HL-60/S4 (cell line): Measurements from ENCODE around the gene SUGCT.

Experiments
- in situ Hi-C: fragments of 300-500 bp; cut with MboI; formaldehyde crosslinking; loops from 2 replicates; pipeline ENCODE4 v1.14.3; 2022; ENCODE audit warnings: low sequenced_read_pairs

The SUGCT gene

DNA sequence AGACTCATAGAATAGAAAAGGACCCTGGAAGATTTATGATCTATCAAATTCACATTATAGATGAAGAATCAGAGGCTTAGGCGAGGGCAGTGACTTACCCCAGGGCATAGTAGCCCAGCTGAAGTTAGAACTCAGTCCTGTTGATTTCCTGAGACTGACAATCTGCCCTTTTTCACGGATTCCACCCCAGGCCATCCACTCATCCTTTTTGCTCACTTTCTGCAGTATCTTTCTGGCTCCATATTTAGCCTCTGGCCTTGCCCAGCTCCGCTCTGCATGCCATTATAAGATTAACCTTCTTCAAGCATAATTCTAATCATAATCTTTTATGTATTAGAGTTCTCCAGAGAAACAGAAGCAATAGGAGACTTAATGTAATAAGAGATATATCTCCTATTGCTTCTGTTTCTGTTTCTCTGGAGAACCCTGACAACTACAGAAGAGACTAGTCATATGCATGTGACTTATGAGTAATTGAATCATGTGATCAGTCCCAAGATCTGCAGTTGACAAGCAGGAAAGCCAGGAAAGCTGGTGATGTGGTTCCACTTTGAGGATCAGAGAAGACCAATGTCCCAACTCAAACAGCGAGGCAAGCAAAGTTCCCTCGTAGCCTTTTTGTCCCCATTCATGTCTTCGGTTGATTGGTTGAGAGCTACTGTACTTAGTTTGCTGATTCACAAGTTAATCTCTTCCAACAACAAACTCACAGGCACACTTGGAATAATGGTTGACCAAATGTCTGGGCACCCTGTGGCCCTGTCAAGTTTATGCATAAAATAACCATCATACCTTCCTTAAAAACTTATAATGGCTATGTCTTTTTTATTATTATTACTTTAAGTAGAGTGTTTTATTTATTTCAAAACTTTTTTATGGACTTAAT is 412.1 kb downstream of the SUGCT start:
- in situ Hi-C loops = no loop called here

DNA sequence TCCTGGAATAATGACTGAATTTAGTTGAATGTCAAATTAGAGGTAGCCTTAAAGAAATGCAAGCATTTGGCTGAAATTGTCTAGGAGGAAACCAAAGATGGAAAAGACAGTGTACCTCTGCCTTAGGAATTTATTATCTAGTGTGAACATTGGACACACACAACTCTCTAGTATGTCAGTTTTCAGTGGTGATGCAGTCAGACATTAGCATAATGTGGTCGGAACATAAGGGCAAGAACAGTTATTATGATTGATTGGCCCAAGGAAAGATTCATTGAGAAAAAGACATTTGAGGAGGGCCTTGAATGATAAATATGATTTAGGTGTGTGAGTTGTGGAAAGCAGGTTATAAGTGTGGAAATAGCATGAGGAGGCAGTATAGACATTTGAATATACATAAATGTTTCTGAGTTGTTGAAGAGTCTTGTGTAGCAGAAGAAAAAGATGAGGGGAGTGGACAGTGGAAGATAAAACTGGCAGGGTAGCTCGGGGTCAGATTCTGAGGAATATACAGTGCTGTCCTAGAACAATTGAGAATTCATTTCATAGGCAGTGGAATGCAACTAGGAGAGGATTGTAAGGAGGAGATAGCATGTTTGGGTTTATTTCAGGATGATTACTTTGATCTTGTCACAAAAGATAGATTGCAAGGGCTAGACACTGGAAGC is 414.7 kb downstream of the SUGCT start:
- in situ Hi-C loops = no loop called here

DNA sequence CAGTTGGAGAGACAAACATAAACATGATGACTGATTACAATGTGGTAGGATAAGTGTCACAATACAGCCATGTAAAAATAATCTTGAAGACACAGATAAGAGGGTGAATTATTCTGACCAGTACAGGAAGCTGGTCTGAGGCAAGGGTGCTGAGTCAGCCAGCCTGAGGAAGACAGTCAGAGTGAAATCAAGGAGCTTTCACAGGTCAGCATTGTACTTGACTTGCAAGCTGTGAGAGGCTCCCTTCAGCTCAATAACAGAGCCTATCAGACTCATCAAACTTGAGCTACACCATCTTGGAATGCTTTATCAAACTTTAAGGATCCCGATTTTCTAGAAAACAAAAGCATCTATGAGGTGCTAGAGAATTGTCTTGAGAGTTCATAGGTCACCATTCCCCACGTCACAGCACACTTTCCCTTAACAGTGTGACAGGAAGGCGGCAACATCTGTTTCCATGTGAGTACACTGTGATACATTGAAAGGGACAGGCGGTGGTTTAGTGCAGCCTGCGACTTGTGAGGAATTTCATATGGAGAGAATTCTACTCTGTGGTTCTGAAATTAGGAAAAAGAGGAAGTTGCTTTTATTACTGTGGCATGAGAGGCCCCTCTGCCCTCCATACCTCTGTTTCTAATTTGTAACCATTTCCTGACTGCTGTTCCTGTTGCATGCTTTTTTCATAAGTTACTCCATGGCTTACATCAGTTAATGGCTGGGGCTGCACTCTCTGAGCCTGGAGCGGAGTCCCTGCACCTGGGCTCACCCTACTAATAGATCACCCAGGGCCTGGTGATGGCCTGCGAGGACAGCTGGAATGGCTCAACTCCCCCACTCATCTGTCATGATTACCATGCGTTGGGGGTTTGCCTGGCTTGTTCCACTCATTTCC is 417.1 kb downstream of the SUGCT start:
- in situ Hi-C loops = no loop called here

DNA sequence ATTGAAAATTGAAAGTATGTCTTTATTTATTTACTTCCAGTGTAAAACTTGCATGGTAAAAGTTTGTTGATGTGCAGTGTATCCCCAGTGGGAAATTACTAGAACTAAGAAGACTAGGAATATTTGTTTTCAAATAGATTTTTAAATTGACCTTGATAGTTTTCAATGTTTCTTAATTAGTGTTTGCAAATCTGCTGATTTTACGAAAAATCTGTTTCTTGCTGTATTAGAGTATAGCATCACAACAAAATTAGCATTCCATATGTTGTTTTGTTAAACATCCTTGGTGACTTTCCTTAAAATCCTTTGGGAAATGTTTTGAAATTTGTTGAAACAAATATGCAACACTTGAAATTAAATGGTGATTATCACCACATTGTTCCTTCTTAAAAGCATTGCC is 425.9 kb downstream of the SUGCT start:
- in situ Hi-C loops = no loop called here

DNA sequence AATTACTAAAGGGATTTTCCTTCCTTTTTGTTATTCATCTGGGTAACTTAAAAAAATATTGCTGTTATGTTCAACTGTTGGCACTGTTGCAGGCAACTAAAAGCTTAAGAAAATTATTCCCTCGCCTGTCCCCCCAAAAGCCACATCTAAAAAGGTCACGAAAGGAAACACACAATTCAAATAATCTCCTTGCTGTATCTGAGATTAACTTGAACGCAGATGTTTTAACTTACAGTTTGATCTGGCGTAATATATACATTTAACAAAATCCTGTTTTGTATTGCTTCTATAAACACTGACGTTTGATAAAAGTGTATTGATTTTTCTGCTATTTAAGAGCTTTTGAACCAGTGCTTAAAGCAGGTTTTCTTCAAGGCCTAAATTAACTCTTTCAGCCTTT is 432.1 kb downstream of the SUGCT start:
- in situ Hi-C loops = no loop called here

DNA sequence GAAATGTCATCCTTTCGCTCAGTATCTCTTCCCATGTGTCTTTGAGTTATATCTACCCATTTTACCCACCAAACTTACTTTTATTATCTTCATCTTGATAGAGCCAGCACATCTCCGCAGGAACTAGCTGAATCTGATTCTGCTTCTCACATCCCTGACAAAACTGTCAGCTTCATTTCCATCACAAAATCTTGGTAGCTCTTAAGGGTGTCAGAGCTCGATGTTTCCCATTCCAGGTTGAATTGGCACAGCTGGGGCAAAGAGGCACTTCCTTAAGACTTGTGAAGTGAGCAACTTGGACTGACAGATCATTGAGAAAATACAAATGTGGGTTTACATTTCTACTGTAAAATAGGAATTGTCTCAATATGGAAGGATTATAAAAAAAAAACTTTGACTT is 434.5 kb downstream of the SUGCT start:
- in situ Hi-C loops = no loop called here

DNA sequence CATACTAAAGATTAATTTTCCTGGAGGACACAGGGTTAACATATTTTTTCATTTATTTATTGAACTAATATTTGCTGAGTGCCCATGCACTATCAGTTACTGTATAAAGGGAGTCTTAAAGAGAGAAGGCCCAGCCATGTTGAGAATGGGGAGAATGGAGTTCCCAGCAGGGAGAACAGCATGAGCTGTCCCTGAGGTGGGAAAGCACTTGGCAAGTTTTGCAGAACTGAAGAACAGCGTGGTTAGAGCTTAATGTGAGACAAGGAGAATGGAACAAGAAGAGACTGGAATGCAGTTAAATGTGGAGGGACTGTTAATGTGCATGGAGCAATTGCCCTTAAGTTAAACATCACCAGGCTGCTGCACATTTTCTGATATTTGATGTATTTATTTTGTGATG is 435.4 kb downstream of the SUGCT start:
- in situ Hi-C loops = no loop called here

DNA sequence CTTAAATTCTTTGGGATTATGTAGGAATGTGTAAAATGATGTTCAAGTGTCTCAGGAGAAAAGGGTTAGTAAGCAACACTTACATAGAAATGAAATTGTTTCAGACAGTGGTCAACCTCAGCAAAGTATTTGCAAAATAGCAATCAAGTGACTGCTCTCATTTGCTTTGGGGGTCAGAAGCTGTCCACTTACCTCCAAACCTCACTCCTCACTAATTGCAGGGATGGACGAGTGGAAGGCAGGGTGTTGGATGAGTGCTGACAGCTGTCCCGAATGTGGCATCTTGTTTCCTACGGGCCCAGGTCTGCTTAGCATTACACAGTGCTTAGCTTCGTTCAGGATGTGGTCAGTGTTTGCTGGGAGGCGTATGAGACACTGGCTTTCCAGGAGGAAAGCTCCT is 437.0 kb downstream of the SUGCT start:
- in situ Hi-C loops = no loop called here

DNA sequence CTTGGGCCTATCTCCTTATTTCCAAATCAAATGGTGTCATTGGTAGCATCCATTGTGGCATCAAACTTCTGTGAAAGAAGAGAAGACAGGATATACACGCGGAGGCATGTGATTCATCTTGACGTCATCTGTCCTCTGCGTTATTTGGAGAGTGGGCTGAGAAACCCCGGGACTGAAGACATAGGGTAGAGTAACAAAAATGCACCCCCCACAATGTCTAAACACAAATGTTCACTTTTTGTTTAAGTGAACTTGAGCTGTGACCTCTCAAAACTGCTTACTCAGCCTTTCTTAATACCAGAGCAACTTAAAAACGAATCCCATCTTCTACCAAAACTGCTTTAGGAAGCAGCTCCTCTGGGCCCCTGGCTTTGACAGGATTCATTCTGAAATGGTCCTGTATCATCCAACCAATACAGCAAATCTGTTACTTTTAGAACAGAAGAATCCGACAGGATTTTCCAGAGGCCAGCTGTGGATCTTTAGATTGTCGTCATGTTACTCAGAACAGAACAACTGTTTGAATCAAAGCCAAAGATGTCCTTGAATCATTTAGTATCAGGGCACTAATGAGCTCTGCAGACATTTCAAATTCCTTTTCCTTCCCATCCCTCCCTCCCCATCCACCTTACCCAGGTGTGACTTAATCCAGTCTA is 438.1 kb downstream of the SUGCT start:
- in situ Hi-C loops = no loop called here

DNA sequence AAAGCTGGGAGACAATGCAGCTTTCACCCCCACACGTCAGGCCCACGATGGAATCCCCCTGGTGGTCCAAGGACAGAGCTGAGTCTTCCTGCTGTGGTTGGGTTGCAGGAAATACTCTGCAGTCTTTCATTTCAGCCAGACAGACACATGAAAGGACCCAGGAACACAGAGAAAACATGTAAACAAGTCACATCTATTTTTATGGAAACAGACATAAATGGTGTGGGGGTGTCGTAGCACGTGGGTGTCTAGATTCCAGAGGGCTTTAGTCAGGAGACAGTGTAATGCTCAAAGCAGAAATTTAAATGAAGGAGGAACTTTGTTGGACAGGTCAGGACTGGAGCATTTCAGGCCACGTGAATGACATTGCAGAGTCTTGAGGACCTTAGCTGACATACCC is 444.6 kb downstream of the SUGCT start:
- in situ Hi-C loops = no loop called here

DNA sequence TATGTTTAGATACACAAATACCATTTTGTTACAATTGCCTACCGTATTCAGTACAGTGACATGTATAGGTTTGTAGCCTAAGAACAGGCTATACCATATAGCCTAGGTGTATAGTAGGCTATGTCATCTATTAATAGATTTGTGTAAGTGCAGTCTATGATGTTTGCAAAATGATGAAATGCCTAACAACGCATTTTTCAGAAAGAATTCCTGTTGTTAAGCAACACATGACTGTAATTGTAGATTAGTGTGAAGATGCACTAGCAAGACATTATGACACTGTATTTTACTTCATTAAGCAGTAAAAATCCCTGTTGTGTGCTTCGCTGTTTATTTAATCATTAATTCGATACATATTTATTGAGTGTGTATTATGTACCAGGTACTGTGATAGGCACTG is 446.0 kb downstream of the SUGCT start:
- in situ Hi-C loops = no loop called here

DNA sequence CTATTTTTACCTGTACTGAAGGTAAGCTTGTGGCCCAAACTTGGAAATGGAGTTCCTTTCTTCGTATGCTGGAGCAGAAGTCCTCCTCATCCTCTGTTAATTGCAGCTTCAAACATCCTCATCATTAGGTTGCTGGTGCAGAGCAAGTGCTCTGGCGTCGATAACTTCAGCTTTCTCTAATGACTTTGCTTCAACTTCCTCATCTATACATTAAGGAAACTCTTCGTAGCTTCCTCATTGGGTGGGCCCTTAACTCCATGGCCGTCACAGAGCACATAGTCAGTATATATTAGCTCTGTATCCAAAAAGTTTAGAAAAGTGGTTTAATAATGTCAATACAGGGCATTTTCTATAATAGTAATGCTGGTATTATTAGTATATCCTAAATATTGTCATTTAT is 447.7 kb downstream of the SUGCT start:
- in situ Hi-C loops = no loop called here

DNA sequence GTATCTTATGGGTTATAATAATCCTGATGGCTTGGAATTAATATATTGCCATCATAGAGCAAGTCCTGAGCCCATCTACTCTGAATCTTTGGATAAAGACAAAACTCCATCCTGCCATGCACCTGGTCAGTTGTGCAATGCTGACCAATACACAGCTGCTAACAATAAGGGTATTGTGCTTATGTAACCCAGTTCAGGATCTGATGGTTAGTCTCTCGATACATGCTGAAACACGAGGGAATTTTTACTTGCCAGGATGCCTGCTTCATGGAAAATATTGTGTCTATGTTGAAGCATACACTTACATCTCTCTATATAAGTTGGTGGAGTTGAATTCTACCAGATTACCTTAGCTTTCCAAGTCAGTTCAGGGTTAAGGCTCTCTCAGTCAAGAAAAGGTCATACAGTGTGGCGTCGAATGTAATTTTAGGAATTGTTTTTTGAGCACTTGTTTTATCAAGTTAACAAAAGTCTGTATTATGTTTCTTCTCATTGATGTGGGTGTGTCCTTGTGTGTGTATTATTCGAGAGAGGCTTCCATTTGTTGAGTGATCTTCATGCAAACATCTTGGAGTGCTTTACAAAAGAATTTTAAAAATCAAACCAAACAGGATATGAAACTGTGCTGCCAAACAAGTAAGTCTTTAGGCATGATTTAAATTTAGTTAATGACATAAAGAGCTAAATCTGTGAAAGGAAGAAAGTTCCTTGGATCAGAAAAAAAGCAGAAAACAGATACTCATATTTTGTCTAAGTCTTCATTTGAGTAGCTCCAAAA is 449.1 kb downstream of the SUGCT start:
- in situ Hi-C loops = no loop called here

DNA sequence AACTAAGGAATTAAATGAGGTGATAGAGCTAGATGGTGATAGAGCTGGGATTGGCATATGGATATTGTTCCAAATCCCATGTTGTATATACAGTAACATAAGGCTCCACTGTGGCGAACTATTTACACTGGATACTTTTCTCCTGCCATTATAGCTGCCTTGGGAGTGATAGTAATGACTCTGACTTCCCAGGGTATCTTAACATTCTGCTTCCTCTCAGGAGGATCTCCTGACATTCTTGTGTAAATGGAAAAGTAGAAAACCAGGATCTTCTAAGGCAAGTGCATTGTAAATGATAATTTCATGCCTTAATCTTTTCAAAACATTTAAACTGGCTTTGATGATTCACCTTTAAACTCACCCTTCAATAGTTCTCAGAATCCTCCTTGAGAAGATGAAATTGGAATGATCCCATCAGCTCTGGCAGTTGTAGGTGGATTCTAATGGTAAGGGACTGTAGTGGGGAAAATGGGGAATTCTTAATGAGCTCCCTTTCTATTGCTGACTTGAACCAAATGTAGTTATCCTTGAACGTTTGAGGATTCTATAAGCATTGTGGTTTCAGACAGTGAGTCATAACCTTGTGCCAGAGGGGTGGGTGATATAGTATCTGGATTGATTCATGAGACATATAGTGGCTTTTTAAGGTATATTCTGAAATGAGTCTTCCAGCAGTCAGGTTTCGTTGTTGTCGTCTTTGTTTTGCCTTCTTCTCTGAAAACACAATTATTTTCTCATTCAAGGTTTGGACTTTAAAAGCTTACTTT is 450.0 kb downstream of the SUGCT start:
- in situ Hi-C loops = no loop called here

DNA sequence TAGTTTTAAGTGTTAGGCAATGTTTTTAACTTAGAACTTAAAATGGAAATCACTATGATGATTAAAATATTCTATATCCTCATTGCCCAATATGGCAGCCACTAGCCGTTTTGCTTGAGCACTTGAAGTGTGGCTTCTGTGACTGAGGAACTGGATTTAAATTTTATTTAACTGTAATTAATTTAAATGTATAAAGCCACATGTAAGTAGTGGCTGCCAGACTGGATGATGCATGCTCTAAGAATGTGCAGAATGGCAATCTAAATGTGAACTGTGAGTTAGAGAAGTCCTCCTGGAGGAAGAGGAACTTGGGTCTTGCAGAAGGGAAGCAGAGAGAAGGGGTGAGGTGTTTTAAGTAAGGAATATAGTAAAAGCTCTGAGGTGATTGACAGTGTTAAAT is 451.4 kb downstream of the SUGCT start:
- in situ Hi-C loops = no loop called here

DNA sequence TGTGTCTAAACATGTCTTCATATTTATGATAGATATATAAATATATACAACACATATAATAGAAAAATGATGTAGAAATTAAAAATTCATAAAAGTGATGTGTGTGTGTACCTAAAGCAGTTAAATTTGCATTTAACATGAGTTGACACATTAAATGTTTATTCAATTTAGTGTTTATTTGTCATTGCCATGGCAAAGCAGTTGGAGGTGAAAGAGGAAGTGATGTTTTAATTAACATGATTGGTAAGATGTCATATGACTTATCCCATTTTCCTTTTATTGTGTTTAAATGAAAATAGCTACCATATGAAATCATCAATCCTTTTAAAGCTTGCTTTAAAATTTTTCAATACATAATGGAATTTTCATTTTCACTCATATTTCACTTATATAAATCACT is 452.6 kb downstream of the SUGCT start:
- in situ Hi-C loops = no loop called here

DNA sequence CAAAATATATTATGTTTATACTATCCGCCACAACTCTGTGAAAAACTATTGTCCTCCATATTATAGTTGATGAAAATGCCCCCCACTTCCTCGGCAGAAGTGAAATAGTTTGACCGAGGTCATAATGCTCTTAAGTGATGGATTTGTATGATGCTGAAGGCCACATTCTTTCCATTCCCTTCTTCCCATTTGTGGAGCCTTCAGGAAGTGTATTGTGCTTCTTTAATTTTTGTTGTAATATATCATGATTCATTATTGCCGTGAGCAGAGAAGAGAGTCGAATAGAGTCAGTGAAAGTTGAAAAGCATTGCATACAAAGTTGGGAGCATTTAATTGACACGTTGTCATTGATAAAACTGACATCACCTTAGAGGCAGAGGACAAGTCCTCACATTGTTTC is 460.3 kb downstream of the SUGCT start:
- in situ Hi-C loops = no loop called here

DNA sequence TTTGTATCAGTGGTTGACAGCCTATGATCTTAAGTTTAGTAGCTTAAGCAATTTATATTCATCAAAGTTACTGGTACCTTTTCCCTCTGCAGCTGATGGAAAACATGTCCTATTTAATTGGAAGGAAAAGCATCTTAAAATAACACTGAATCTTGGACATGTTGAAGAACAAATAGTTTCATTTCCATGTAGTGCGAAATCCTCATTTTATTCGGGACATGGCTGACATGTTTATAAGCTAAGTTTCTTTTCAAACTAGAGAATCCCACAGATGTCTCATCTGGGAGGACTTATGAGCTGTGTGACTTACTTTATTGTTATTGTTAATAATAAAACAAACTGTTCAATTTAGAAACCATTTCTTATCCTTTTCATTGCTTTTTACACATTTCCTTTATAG is 461.0 kb downstream of the SUGCT start:
- in situ Hi-C loops = no loop called here

DNA sequence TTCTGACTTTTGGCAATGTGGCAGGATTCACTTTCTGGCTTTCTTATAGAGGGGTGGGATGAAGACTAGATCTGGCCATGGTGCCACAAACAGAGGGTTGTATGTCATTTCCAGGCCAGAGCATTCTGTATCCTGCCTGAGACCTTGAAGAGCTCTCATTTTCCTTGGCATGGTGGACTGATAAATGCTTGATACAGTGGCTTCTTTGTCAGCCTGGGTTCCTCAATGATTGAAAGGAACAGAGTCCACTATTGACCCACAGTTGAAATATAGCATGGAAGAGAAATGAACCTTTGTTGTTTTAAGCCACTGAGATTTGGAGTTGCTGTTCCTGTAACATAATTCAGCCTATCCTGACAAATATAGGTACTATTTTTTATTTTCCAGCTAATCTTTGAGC is 462.7 kb downstream of the SUGCT start:
- in situ Hi-C loops = no loop called here

DNA sequence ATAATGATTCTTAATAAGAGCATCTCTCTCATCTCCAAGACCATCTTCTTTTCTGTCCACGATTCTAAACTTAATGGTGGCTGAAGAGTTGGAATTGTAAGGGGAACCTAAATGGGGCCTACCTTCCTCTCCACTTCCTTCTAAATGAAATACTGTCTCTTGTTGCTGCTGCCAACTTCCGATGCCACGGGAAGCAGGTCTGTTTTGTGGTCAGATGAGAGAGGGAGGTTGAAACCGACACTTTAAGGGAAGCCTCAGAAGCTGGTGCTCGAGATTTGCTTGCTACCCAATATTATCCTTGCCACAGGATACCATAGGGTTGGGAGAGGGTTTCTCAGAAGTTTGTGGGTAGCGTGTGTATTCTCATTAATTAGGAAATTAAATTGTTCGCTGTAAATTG is 464.1 kb downstream of the SUGCT start:
- in situ Hi-C loops = no loop called here
